ENCODE data around the gene SRMS.
A peak's percentile ranks its signal among the peaks of the same experiment; 100 is the strongest.

Gene SRMS

GRCh38 chr20:63547725-63548480 is at the start of gene SRMS:
Gene SRMS (minus strand): TSS chr20:63547749. CDS start chr20:63547463, 286 bp downstream.
- no peak for DNase-seq (ENCODE audit: low read depth in 3 of 3)

- no peak for DNase-seq (ENCODE audit: low read depth in 3 of 3)
Observed at GRCh38 chr20:63596423-63596822, 48.9 kb upstream of the SRMS start.

- no peak for DNase-seq (ENCODE audit: low read depth in 3 of 3)
Observed at GRCh38 chr20:63595416-63596127, 48.0 kb upstream of the SRMS start.

GRCh38 chr20:63594043-63594561 is 46.6 kb upstream of the SRMS start:
- DNase-seq (ENCODE audit: low read depth in 3 of 3): no peak

- no peak for DNase-seq (ENCODE audit: low read depth in 3 of 3)
Observed at GRCh38 chr20:63592661-63593060, 45.1 kb upstream of the SRMS start.

GRCh38 chr20:63591786-63592355 is 44.3 kb upstream of the SRMS start:
- DNase-seq (ENCODE audit: low read depth in 3 of 3): no peak

- DNase-seq (ENCODE audit: low read depth in 3 of 3): no peak
Observed at GRCh38 chr20:63591147-63591533, 43.6 kb upstream of the SRMS start.

GRCh38 chr20:63590218-63591146 is 42.9 kb upstream of the SRMS start:
- no peak for DNase-seq (ENCODE audit: low read depth in 3 of 3)

GRCh38 chr20:63589261-63590217 is 42.0 kb upstream of the SRMS start:
- no peak for DNase-seq (ENCODE audit: low read depth in 3 of 3)

- DNase-seq (ENCODE audit: low read depth in 3 of 3): no peak
Observed at GRCh38 chr20:63588641-63589041, 41.1 kb upstream of the SRMS start.

GRCh38 chr20:63587776-63588591 is 40.4 kb upstream of the SRMS start:
- DNase-seq (ENCODE audit: low read depth in 3 of 3): no peak

- no peak for DNase-seq (ENCODE audit: low read depth in 3 of 3)
Observed at GRCh38 chr20:63587256-63587655, 39.7 kb upstream of the SRMS start.

GRCh38 chr20:63586797-63587196 is 39.2 kb upstream of the SRMS start:
- DNase-seq (ENCODE audit: low read depth in 3 of 3): no peak

GRCh38 chr20:63585616-63586565 is 38.3 kb upstream of the SRMS start:
- DNase-seq (ENCODE audit: low read depth in 3 of 3): no peak

- DNase-seq (ENCODE audit: low read depth in 3 of 3): no peak
Observed at GRCh38 chr20:63582382-63583063, 35.0 kb upstream of the SRMS start.

- peak; percentile 44 to 69 (median 67) for DNase-seq (ENCODE audit: low read depth in 3 of 3)
Observed at GRCh38 chr20:63580796-63581461, 33.4 kb upstream of the SRMS start.

- no peak for DNase-seq (ENCODE audit: low read depth in 3 of 3)
Observed at GRCh38 chr20:63579017-63579694, 31.6 kb upstream of the SRMS start.

Data from stimulated activated CD4-positive, alpha-beta T cell treated with anti-CD3 and anti-CD28 coated beads, TNF-alpha, amount 100 ng/mL, for 4 hours (primary cell).